Esophagus squamous epithelium (tissue), 5 donors: Measurements from ENCODE around the gene ASTN2. TPM values are rescaled to one million over a fixed set of nuclear protein-coding genes. Genes with fewer than 3 reads are reported as not detected.
A peak's percentile ranks its signal among the peaks of the same experiment; 100 is the strongest.

Source experiments
- DNase-seq: peaks from one replicate; lab custom pipeline; 2025; lab: John Stamatoyannopoulos, UW
- H3K27ac ChIP-seq, 4 donors: fragments of 200-600 bp; sonication (generic); one replicate each; pipeline ENCODE4 v1.5.1; 2016 to 2019; ENCODE audit warnings: mild to moderate bottlenecking in 1 of 4
- H3K27me3 ChIP-seq, 4 donors: fragments of 200-600 bp; sonication (generic); 1 replicate in 3 of 4; 2 replicates in 1 of 4; pipeline versions ENCODE4 v1.5.1 to v1.6.0; 2017 to 2021; ENCODE audit warnings: antibody characterized with exemption in 1 of 4
- H3K36me3 ChIP-seq, 3 donors: fragments of 200-600 bp; sonication (generic); one replicate each; pipeline ENCODE4 v1.5.1; 2016 to 2019
- H3K4me1 ChIP-seq, 3 donors: fragments of 200-600 bp; sonication (generic); one replicate each; pipeline ENCODE4 v1.5.1; 2017 to 2019
- H3K4me3 ChIP-seq, 4 donors: fragments of 200-600 bp; sonication (generic); 1 replicate in 3 of 4; 2 replicates in 1 of 4; pipeline ENCODE4 v1.5.1; 2016 to 2019; ENCODE audit warnings: mild to moderate bottlenecking in 2 of 4, moderate library complexity in 1 of 4
- H3K9me3 ChIP-seq, 3 donors: fragments of 200-600 bp; sonication (generic); one replicate each; pipeline ENCODE4 v1.5.1; 2016 to 2019
- POLR2A ChIP-seq, 4 donors: fragments of 450-650 bp; IDR thresholded peaks; one replicate each; pipeline ENCODE4 v1.6.1; 2017; ENCODE audit warnings: antibody characterized with exemption in 4 of 4, mild to moderate bottlenecking in 4 of 4, moderate library complexity in 3 of 4
- WGBS, 2 donors: methylation state at CpG; one replicate each; pipeline ENCODE4 v1.1.5; 2018; 5-methylcytosine and 5-hydroxymethylcytosine counted together
- intact Hi-C: fragments of 100-400 bp; cut with DNase I; formaldehyde crosslinking; loops from one replicate; pipeline ENCODE4 v1.15.0; 2022
- total RNA-seq, 4 donors: library from RNA; depleted of rRNA; stranded (reverse); fragments of >200 nt; gene quantifications; one replicate each; pipeline ENCODE4 v1.1.0, GENCODE V29; 2016
- TF ChIP-seq, protein P1 (sequence below), 6 experiments: fragments of 450-650 bp in 4 of 6; fragments of 200-600 bp in 2 of 6; sonication (generic) in 2 of 6; IDR thresholded peaks; one replicate each; pipeline ENCODE4 v1.5.1; 2016 to 2019; ENCODE audit warnings: antibody characterized with exemption in 6 of 6, mild to moderate bottlenecking in 4 of 6, moderate library complexity in 4 of 6
- donor health status: DM: yes; HTN: yes; CAD: no.

ASTN2 gene
- total RNA-seq, 4 donors from 2014 or later = 0.13 to 1.9 (median 0.27) TPM; not detected in 1

GRCh38 chr9:116395699-116396037 lies 1019.2 kb downstream of the ASTN2 start:
- Histone ChIP-seq H3K27me3 (no peaks in the 10 kb centered on the region), H3K36me3 (peaks cover 0 to 39% (median 0%) of the 10 kb centered on the region in 3 donors), H3K9me3 (no peaks in the 10 kb centered on the region), H3K4me1 (peaks cover 4 to 30% (median 6%) of the 10 kb centered on the region in 3 donors), H3K4me3 (no peak overlapping the region), H3K27ac (no peak overlapping the region)
- TF ChIP-seq, protein P1, sequence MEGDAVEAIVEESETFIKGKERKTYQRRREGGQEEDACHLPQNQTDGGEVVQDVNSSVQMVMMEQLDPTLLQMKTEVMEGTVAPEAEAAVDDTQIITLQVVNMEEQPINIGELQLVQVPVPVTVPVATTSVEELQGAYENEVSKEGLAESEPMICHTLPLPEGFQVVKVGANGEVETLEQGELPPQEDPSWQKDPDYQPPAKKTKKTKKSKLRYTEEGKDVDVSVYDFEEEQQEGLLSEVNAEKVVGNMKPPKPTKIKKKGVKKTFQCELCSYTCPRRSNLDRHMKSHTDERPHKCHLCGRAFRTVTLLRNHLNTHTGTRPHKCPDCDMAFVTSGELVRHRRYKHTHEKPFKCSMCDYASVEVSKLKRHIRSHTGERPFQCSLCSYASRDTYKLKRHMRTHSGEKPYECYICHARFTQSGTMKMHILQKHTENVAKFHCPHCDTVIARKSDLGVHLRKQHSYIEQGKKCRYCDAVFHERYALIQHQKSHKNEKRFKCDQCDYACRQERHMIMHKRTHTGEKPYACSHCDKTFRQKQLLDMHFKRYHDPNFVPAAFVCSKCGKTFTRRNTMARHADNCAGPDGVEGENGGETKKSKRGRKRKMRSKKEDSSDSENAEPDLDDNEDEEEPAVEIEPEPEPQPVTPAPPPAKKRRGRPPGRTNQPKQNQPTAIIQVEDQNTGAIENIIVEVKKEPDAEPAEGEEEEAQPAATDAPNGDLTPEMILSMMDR (IDR thresholded peaks at IDR 0.05) = no peak
- TF ChIP-seq POLR2A (IDR thresholded peaks at IDR 0.05) = no peak
- no peak for DNase-seq
- 89 to 92% methylated on average over 3 of the region's 3 CpGs for WGBS, 2 donors
- intact Hi-C loops = no loop called here

DNA sequence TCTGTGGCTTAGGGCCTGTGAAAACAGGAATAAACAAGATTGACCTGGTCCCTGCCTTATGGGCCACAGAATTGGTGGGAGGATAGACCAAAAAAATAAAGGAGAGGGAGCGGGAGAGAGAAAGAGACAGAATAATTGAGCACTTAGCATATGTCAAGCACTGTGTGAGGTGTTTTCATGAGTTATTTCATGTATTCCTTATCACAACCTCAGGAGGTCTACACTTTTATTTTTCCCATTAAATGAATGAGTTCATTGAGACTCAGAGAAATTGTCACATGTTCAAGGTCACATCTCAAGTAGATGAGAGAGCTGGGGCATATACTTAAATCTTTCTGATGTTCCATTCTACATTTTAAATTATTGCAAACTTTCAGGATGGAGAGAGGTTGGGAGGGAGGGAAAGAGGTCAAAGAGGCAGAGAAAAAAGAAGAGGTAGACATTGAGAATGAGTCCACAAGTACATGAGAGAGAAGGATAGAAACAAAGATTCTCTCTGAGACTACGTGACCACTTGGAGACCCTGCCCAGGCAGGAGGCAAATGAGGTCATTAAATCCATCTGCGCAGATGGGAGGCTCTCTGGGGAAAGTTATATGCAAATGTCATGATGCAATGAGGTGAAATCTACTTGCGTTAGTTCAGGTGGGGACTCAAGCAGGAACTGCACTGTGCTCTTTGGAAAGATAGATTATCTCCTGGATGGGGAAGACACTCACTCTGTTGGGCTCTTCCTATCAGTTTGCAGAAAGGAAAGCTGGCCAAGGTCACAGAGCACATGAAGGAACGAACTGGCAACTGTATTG lies 1019.8 kb downstream of the ASTN2 start:
- Histone ChIP-seq H3K36me3 (peaks cover 0 to 39% (median 0%) of the 10 kb centered on the region in 3 donors), H3K27me3 (no peaks in the 10 kb centered on the region), H3K4me1 (peaks cover 4 to 30% (median 6%) of the 10 kb centered on the region in 3 donors), H3K4me3 (no peak overlapping the region), H3K27ac (no peak overlapping the region), H3K9me3 (no peaks in the 10 kb centered on the region)
- intact Hi-C loops = no loop called here
- TF ChIP-seq POLR2A (IDR thresholded peaks at IDR 0.05) = no peak
- TF ChIP-seq, protein P1 (IDR thresholded peaks at IDR 0.05) = no peak
- no peak for DNase-seq
- 84 to 91% methylated on average over 5 of the region's 5 CpGs for WGBS, 2 donors

DNA sequence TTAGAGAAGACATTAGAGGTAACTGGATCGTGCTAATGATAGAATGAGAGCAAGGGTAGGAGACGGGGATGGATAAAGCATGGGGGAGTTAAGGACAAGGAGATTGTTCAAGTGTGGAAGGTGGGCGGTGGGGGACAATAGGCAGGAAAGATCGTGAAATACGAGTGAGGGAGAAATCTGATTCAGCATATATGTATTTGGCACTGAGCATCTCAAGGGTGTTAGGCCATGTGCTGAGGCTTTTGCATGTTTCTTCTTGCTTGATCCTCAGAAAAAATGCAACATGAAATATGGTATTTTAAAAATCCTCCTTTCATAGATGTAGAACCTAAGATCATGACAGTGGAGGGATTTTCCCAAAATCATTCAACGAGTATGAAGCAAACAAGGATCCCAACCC lies 1020.8 kb downstream of the ASTN2 start:
- Histone ChIP-seq H3K27me3 (no peaks in the 10 kb centered on the region), H3K4me3 (no peak overlapping the region), H3K36me3 (peaks cover 0 to 39% (median 0%) of the 10 kb centered on the region in 3 donors), H3K27ac (no peak overlapping the region), H3K9me3 (no peaks in the 10 kb centered on the region), H3K4me1 (peaks cover 4 to 30% (median 6%) of the 10 kb centered on the region in 3 donors)
- DNase-seq = no peak
- intact Hi-C loops = no loop called here
- TF ChIP-seq, protein P1 (IDR thresholded peaks at IDR 0.05) = no peak
- TF ChIP-seq POLR2A (IDR thresholded peaks at IDR 0.05) = no peak
- WGBS, 2 donors = 44 to 57% methylated on average over 6 of the region's 6 CpGs

DNA sequence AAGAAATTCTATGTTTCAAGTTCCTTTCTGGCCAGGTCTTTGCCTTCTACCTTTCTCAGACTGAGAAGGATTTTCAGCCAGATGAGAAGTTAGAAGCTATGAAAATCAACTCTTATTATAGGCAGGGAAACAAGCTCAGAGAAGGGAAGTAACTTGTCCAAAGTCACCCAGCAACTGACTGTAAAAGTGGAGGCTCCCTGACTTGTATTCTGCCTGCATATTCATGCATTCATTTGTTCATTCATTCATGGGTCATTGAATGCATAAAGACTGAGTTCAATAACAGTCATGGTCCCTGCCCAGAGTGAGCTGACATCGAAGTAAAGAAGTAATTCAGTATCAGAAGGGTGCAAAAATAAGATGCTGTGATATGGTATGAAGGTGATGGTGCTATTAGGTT lies 1021.7 kb downstream of the ASTN2 start:
- DNase-seq = no peak
- TF ChIP-seq POLR2A (IDR thresholded peaks at IDR 0.05) = no peak
- TF ChIP-seq, protein P1 (IDR thresholded peaks at IDR 0.05) = no peak
- Histone ChIP-seq H3K4me1 (peaks cover 4 to 30% (median 6%) of the 10 kb centered on the region in 3 donors), H3K4me3 (no peak overlapping the region), H3K27me3 (no peaks in the 10 kb centered on the region), H3K27ac (peak overlapping the region in 1 of 4 donors; percentile 23), H3K9me3 (no peaks in the 10 kb centered on the region), H3K36me3 (peaks cover 0 to 39% (median 0%) of the 10 kb centered on the region in 3 donors)
- intact Hi-C loops = no loop called here
- 70 to 73% methylated on average over 1 of the region's 1 CpG for WGBS, 2 donors

- Histone ChIP-seq H3K4me3 (no peak overlapping the region), H3K27me3 (no peaks in the 10 kb centered on the region), H3K27ac (no peak overlapping the region), H3K9me3 (no peaks in the 10 kb centered on the region), H3K36me3 (peaks cover 0 to 29% (median 0%) of the 10 kb centered on the region in 3 donors), H3K4me1 (peaks cover 4 to 37% (median 6%) of the 10 kb centered on the region in 3 donors)
- 43 to 67% methylated on average over 1 to 4 of the region's 4 CpGs for WGBS, 2 donors
- TF ChIP-seq, protein P1 (IDR thresholded peaks at IDR 0.05) = no peak
- TF ChIP-seq POLR2A (IDR thresholded peaks at IDR 0.05) = no peak
- no peak for DNase-seq
- intact Hi-C loops = no loop called here
These were observed 1023.5 kb downstream of the ASTN2 start for GRCh38 chr9:116391306-116391900.
